Measurements from ENCODE around the gene ID2. TPM values are rescaled to one million over a fixed set of nuclear protein-coding genes. Genes with fewer than 3 reads are reported as not detected.

The ID2 gene, protein sequence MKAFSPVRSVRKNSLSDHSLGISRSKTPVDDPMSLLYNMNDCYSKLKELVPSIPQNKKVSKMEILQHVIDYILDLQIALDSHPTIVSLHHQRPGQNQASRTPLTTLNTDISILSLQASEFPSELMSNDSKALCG
- 378 TPM for total RNA-seq

DNA sequence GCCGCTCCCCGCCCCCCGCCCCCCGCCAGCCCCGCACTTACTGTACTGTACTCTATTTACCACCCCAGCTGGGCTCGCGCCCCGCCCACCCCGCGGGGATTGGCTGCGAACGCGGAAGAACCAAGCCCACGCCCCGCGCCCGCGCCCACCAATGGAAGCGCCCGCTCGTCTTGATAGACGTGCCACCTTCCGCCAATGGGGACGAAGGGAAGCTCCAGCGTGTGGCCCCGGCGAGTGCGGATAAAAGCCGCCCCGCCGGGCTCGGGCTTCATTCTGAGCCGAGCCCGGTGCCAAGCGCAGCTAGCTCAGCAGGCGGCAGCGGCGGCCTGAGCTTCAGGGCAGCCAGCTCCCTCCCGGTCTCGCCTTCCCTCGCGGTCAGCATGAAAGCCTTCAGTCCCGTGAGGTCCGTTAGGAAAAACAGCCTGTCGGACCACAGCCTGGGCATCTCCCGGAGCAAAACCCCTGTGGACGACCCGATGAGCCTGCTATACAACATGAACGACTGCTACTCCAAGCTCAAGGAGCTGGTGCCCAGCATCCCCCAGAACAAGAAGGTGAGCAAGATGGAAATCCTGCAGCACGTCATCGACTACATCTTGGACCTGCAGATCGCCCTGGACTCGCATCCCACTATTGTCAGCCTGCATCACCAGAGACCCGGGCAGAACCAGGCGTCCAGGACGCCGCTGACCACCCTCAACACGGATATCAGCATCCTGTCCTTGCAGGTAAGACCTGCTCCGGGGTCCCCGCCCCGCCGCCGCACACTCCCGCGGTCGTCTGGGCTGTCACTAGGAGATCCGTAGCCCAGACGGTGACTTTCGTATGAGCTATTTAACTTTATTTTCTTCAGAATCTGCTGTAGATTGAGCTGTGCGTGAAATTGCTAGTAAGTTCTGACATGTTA, at the start of gene ID2:
Gene ID2 (plus strand): TSS at position 271 of the 907 bp plus-strand sequence. CDS start 110 bp downstream, at position 381.
- Histone ChIP-seq H3K27ac (peak within 1 kb of the TSS; percentile 95), H3K27me3 (no peaks in the 10 kb centered on the region), H3K4me1 (peaks cover 50% of the 10 kb centered on the region), H3K4me3 (peak within 1 kb of the TSS; percentile 66 to 94), H3K36me3 (no peaks in the 10 kb centered on the region), H3K9me3 (no peaks in the 10 kb centered on the region)
- TF ChIP-seq POLR2AphosphoS5 (IDR thresholded peaks at IDR 0.05; ENCODE audit: insufficient read depth in 1 of 2, low read depth in 1 of 2), result peak; percentile 68 to 99
- TF ChIP-seq, protein P1, sequence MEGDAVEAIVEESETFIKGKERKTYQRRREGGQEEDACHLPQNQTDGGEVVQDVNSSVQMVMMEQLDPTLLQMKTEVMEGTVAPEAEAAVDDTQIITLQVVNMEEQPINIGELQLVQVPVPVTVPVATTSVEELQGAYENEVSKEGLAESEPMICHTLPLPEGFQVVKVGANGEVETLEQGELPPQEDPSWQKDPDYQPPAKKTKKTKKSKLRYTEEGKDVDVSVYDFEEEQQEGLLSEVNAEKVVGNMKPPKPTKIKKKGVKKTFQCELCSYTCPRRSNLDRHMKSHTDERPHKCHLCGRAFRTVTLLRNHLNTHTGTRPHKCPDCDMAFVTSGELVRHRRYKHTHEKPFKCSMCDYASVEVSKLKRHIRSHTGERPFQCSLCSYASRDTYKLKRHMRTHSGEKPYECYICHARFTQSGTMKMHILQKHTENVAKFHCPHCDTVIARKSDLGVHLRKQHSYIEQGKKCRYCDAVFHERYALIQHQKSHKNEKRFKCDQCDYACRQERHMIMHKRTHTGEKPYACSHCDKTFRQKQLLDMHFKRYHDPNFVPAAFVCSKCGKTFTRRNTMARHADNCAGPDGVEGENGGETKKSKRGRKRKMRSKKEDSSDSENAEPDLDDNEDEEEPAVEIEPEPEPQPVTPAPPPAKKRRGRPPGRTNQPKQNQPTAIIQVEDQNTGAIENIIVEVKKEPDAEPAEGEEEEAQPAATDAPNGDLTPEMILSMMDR (IDR thresholded peaks at IDR 0.05), result no peak
- peak; percentile 67 to 99 for TF ChIP-seq POLR2A (IDR thresholded peaks at IDR 0.05)
- intact Hi-C loops (cut with DNase I), result loop anchor here (5.0 kb wide), 2 partner anchors 70 to 145 kb away; no protein-coding TSS in a partner anchor
- peak; percentile 97 to 99 for DNase-seq (ENCODE audit: extremely low spot score in 2 of 2)

DNA sequence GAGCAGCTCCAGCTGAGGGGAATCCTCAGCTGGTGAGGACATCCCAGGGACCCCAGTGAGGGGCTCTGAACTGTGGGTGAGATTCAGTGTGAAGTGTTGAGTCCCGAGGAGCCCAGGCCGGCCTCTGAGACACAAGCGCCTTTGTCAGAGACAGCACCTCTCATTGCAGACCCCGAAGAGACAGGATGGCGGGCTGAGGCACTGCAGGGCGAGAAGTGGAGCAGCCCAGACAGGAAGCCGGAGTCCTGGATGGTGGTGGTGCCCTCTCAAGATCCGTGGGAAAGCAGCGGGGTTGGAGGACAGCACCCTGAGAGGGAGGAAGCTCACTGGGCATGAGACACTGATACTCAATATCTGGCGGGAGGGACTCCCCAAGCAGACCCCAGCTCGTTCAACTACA, 49.1 kb upstream of the ID2 start:
- Histone ChIP-seq H3K4me3 (no peak overlapping the region), H3K27me3 (no peaks in the 10 kb centered on the region), H3K27ac (no peak overlapping the region), H3K9me3 (no peaks in the 10 kb centered on the region), H3K36me3 (no peaks in the 10 kb centered on the region), H3K4me1 (peaks cover 10% of the 10 kb centered on the region)
- intact Hi-C loops (cut with DNase I), result no loop called here
- no peak for DNase-seq (ENCODE audit: extremely low spot score in 2 of 2)
- no peak for TF ChIP-seq POLR2AphosphoS5 (IDR thresholded peaks at IDR 0.05; ENCODE audit: insufficient read depth in 1 of 2, low read depth in 1 of 2)
- no peak for TF ChIP-seq POLR2A (IDR thresholded peaks at IDR 0.05)
- TF ChIP-seq, protein P1 (IDR thresholded peaks at IDR 0.05), result no peak

DNA sequence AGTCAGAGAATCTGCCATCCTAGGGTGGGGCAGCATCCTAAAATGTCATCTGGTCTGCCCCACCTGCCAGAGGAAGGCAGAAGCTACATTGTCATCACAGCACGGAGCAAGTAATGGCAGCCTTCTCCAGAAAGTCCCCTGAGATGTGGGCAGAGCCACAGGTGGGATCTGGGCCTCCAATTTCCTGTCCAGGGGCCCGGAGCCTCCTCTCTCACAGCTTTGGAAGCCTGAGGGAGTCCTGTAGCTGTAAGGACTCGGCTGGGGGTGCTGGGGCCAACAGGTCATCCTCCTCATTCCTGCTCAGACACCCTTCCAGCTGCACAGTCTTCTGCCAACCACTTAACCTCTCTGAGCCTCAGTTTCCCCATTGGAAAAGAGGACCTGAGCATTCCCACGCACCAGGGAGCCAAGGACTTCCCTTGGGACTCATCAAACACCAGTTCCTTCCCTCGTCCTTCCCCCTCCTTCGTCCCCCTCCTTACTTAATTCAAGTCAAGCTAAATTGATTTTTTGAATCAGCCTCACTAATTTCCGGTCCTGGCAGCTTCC, 48.6 kb upstream of the ID2 start:
- H3K9me3 ChIP-seq, result no peaks in the 10 kb centered on the region
- H3K4me1 ChIP-seq, result peaks cover 10% of the 10 kb centered on the region
- TF ChIP-seq POLR2AphosphoS5 (IDR thresholded peaks at IDR 0.05; ENCODE audit: insufficient read depth in 1 of 2, low read depth in 1 of 2), result no peak
- TF ChIP-seq POLR2A (IDR thresholded peaks at IDR 0.05), result no peak
- peak overlapping the region; percentile 23 for H3K27ac ChIP-seq
- no peak for DNase-seq (ENCODE audit: extremely low spot score in 2 of 2)
- H3K36me3 ChIP-seq, result no peaks in the 10 kb centered on the region
- H3K4me3 ChIP-seq, result no peak overlapping the region
- no peaks in the 10 kb centered on the region for H3K27me3 ChIP-seq
- intact Hi-C loops (cut with DNase I), result no loop called here

DNA sequence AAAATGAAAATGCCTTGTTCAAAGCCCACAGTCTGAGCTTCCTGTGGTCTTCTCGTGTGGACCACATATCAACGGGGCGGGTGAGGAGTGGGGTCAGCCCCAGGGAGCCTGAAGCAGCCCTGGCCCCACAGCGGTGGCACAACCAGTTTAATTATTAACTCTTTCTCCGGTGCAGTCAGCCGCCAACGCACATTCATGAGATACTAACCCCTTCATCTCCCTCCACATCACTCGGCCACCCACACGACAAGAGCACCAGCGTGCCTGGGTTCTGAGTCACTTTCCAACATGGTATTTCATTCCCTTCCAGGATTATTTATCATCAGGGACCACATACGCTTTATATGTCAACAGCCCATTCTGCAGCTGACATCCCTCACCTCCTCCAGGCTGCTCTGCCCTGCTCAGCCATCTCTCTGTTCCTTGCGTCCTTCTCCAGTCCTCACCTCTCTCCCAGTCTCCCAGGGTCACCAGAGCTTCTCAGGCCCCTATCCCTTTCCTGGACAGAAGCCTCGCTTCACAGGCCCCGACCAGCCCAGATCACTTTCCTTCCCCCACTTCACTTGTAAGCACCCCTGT, 48.0 kb upstream of the ID2 start:
- no peak for TF ChIP-seq POLR2AphosphoS5 (IDR thresholded peaks at IDR 0.05; ENCODE audit: insufficient read depth in 1 of 2, low read depth in 1 of 2)
- TF ChIP-seq, protein P1 (IDR thresholded peaks at IDR 0.05), result no peak
- no peak for TF ChIP-seq POLR2A (IDR thresholded peaks at IDR 0.05)
- H3K4me1 ChIP-seq, result peaks cover 10% of the 10 kb centered on the region
- H3K27ac ChIP-seq, result peak overlapping the region; percentile 23
- no peak overlapping the region for H3K4me3 ChIP-seq
- no peak for DNase-seq (ENCODE audit: extremely low spot score in 2 of 2)
- no peaks in the 10 kb centered on the region for H3K36me3 ChIP-seq
- no peaks in the 10 kb centered on the region for H3K27me3 ChIP-seq
- intact Hi-C loops (cut with DNase I), result no loop called here
- H3K9me3 ChIP-seq, result no peaks in the 10 kb centered on the region

DNA sequence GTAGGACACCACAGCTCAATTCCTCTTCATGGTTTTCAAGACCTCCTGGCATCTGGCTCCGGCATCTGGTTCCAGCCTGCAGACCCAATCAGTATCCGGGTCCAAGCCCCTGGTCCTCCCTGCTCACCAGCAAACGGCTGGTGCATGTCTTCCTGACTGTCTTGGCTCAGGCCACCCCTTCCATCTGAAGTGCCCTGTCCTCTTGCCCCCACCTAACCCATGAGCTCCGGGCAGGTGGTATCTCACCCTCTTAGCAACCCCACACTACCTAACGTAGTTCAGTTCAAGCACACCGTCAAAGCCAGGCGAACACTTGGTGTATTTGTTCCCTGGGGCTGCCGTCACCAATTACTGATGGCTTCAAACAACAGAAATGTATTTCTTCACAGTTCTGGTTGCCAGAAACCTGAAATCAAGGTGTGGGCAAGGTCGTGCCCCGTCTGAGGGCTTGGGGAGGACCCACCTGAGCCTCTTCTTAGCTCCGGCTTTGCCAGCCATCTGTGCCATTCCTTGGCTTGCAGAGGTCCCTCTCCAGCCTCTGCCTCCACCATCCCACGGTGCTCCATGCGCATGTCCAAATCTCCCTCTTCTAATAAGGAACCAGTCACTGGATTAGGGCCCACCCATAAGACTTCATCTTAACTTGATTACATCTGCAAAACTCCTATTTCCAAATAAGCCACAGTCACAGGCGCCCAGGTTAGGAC, 47.2 kb upstream of the ID2 start:
- H3K27me3 ChIP-seq, result no peaks in the 10 kb centered on the region
- H3K4me1 ChIP-seq, result peaks cover 10% of the 10 kb centered on the region
- H3K4me3 ChIP-seq, result no peak overlapping the region
- TF ChIP-seq, protein P1 (IDR thresholded peaks at IDR 0.05), result no peak
- TF ChIP-seq POLR2A (IDR thresholded peaks at IDR 0.05) (no peak), POLR2AphosphoS5 (IDR thresholded peaks at IDR 0.05; ENCODE audit: insufficient read depth in 1 of 2, low read depth in 1 of 2) (no peak)
- no peak overlapping the region for H3K27ac ChIP-seq
- no peaks in the 10 kb centered on the region for H3K9me3 ChIP-seq
- H3K36me3 ChIP-seq, result no peaks in the 10 kb centered on the region
- no peak for DNase-seq (ENCODE audit: extremely low spot score in 2 of 2)
- intact Hi-C loops (cut with DNase I), result no loop called here
